NAMALWA (cell line): ENCODE results near the gene PDXK.
"Not testable (repeated sequence)": the region's sequence is repeated elsewhere in the genome, so short reads cannot be mapped to it uniquely, and the experiment has no call there.

Experiments
- DNase-seq: peaks from one replicate; pipeline ENCODE4 v3.0.0-alpha.2; 2015; ENCODE audit warnings: low spot score

Gene PDXK

DNA sequence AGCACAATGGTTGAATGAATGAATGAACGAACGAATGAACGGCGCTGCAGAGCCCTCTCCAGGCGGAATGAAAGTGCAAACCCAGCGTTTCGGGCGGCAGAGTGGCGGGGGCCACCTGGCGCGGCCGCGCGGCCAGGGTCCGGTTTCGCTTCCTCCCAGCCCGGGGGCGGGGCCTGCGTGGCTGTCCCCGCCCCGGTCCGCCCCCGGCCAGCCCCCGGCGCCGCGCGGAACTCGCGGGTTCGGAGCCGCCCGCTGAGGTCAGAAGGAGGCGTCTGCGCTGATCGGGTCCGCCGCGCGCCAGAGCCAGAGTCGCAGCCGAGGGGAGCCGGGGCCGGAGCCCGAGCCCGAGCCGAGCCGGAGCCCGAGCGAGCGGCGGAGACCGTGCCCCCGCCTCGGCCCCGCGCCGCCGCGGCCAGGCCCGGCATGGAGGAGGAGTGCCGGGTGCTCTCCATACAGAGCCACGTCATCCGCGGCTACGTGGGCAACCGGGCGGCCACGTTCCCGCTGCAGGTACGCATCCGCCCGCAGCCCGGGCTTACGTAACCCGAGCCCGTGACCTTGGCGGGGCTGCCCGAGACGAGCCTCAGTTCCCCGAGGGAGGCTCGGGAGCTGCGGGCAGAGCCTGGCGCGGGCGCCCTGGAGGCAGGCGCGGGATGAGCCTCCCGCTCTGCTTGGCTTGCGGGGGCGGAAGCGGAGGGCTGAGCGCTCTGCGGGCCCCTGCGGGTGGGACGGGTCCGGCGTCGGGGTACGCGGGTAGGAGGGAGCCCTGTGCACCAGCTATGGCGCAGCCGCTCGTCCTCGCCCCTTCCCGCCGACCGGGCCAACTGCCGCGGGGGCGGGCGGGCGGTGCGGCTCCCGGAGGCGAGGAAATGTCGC, at the start of gene PDXK:
Gene PDXK, plus strand, starts transcription at position 258 of the 876 bp plus-strand sequence. Its CDS starts 166 bp downstream, at position 424.
- peak; percentile 92 for DNase-seq

- DNase-seq, result no peak
These were observed 48.9 kb upstream of the PDXK start for GRCh38 chr21:43669828-43670605.

DNA sequence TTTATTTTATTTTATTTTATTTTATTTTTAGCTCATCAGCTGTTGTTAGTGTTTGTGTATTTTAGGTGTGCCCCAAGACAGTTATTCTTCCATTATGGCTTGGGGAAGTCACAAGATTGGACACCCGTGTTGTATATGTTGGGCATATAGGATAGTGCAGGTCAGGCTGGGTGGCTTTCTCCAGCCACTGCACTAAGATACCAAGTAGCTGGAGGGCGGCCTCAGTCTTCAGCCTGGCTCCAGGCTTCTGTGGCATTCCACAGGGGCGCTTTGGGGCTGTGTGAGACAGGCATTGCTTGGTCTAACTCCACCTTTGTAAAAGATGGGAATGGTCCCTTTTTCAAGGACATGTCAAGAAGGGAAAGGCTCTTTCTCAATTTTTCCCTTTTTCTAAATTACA, 43.1 kb upstream of the PDXK start:
- no peak for DNase-seq

DNA sequence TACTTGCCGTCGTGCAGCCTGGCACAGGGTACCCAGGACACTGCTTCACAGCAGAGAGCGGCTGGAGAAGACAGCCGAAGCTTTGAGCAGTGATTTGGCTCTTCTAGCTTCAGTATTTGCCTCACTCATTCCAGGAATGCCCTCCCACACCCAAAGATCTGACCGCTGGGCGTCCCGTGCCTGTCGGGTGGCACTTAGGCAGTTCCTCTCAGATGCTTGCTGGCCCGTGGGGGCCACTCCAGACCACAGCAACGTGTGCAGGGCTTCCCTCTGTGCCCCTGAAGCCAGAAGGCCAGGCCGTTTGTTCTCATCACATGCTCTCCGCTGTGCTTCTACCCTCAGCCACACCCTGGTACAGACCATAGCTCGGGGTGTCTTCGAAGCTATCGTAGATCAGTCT, 42.5 kb upstream of the PDXK start:
- no peak for DNase-seq

DNA sequence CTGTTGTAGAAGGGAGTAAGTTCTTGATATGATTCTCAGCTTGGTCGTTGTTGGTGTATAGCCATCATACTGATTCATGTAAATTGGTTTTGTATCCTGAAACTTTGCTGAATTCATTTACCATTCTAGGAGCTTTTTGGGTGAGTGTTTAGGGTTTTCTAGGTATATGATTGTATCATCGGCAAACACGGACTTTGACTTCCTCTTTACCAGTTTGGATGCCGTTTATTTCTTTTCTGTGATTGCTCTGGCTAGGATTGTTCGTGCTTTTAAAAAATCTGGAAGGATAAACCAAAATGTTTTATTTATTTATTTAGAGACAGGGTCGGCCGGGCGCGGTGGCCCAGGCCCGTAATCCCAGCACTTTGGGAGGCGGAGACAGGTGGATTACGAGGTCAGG, 39.0 kb upstream of the PDXK start:
- DNase-seq, result no peak

DNA sequence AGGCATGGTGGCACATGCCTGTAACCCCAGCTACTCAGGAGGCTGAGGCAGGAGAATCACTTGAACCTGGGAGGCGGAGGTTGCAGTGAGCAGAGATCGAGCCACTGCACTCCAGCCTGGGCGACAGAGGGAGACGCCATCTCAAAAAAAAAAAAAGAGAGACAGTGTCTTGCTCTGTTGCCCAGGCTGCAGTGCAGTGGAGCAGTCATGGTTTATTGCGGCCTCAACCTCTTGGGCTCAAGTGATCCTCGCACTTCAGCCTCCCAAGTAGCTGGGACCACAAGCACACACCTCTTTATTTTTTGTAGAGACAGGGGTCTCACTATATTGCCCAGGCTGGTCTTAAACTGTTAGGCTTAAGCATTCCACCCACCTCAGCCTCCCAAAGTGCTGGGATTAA, 38.5 kb upstream of the PDXK start:
- not testable (repeated sequence) for DNase-seq

- no peak for DNase-seq
These were observed 37.3 kb upstream of the PDXK start for GRCh38 chr21:43681650-43682049.

GRCh38 chr21:43684424-43684823, 34.5 kb upstream of the PDXK start:
- no peak for DNase-seq

- DNase-seq, result no peak
These were observed 31.9 kb upstream of the PDXK start for GRCh38 chr21:43686811-43687565.

DNA sequence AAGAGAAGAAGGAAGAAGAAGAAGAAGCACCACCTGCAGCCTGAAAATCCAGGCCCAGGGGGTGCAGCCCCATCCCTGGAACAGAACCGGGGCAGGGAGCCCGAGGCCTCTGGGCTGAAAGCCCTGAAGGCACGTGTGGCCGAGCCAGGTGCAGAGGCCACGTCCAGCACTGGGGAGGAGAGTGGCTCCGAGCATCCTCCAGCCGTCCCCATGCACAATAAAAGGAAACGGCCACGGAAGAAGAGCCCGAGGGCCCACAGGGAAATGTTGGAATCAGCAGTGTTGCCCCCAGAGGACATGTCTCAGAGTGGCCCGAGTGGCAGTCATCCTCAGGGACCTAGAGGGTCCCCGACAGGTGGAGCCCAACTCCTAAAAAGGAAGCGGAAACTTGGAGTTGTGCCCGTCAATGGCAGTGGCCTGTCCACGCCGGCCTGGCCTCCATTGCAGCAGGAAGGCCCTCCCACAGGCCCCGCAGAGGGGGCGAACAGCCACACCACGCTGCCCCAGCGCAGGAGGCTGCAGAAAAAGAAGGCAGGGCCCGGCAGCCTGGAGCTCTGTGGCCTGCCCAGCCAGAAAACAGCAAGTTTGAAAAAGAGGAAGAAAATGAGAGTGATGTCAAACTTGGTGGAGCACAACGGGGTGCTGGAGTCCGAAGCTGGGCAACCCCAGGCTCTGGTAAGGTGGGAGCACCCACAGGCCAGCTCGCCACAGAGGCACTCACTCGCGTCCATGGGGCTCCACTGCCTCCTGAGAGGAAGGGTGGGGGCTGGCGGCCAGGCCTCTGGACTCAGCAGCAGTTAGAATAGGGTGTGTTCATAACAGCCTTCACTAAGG, 31.1 kb upstream of the PDXK start:
- DNase-seq, result no peak

DNA sequence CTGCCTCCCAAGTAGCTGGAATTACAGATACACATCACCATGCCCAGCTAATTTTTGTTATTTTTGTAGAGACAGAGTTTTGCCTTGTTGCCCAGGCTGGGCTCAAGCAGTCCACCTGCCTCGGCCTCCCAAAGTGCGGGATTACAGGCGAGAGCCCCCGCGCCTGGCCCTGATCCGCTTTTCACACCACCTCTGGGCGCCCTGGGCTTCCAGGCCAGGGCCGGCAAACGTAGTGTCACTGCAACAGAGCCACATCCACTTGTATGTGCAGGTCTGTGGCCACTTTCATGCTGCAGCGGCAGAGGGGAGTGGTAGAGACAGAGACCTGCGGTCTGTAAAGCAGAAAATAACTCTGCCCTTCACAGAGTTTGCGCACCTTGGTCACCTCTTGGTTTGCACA, 30.0 kb upstream of the PDXK start:
- DNase-seq, result no peak

DNA sequence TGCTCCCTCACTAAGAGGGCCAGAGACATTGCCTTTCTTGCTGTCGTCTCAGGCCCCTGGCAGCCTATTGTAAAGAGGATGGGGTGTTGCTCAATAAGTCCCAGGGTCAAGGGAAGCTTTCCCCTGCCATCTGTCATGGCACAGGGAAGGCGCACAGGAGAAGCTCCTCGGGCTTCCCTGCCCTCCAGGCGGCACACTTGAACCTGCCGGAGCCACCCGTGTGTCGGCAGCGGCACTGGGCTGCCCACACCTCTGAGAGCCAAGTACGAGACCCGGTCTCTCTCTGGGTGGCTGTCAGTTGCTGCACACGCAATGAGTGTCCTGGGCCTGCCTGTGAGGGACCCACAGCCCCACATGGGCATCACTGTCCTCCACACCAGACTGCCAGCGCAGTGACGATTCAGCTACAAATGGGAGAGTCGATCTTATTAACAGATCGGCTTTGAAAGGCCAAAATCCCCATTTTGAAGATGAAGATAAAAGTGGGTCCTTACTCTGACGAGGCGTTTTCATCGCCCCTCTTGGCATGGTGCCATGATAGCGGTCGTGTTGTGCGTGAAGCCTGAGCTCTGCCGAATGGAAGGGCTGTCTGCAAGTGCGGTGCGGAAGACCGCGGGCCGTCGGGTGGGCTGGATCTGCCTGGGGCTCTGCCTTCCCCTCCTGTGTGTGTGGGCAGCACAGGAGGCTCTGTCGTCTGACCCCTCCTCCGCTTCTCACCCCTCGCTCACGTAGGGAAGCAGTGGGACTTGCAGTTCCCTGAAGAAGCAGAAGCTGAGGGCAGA, 29.2 kb upstream of the PDXK start:
- DNase-seq, result no peak

DNA sequence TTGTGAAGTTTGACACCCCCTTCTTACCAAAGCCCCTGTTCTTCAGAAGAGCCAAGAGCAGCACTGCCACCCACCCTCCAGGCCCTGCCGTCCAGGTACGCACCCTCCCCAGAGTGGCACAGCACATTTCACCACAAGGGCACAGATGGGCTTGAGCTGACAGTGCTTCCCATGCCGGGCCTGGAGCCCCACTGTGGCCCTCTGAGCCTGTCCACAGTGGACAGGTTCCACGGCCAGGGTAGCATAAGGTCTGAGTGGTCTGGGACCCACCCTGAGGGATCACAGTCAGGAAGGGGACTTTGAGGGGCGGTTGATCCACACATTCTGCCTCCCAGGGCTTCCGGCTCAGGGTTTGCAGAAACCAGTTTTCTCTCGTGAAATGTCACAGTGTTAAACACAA, 28.6 kb upstream of the PDXK start:
- DNase-seq, result no peak

GRCh38 chr21:43691086-43691795, 27.7 kb upstream of the PDXK start:
- no peak for DNase-seq

GRCh38 chr21:43691801-43692200, 27.1 kb upstream of the PDXK start:
- DNase-seq, result no peak

DNA sequence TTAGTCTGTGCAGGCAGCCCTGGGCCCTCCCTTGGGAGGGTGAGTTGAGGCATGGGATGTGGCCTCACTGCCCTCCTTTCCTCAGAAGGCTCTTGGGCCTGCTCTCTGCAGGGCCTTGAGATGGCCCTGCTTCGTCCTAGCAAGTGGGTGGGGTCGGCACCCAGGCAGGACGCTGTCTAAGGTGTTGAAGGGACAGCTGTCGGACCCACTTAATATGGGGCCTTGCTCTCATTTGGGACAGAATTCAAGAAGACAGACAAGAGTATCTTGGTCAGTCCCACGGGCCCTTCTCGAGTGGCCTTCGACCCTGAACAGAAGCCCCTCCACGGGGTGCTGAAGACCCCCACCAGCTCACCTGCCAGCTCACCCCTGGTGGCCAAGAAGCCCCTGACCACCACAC, 26.0 kb upstream of the PDXK start:
- no peak for DNase-seq

GRCh38 chr21:43693981-43694380, 24.9 kb upstream of the PDXK start:
- DNase-seq, result no peak

DNA sequence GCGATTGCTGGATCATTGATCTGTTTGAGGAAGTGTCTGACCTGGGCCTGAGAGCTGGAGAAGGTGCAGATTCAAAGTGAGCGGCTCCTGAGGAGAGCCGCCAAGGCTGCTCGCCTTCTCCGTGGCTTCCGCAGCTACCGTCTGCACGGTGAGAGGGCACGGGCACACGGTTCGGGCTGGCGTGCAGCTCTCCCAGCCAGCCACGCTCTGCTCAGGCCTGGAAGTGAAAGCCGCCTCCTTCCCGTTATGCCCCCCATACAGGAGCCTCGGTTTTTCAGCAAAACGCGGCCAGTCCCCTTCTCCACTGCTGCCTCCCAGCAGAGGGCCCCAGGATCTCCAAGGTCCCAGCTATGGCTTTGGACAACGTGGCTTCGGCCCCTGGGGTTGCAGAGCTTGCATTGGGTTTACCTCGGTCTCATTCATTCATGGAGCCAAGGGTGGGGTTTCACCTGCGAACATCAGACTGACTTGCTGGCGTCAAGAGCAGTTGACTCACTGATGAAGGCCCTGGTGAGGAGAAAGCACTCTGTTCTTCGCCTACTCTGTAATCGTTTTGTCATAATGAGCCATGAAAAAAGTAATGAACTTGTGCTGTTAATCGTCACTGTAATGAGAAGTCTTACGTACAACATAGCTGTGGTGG, 24.4 kb upstream of the PDXK start:
- no peak for DNase-seq

- no peak for DNase-seq
These were observed 22.7 kb upstream of the PDXK start for GRCh38 chr21:43696214-43696613.
